GM06990 (cell line): ENCODE data around the gene MEF2C.

Experiments used
- DNase-seq: peaks from one replicate; pipeline ENCODE4 v3.0.0-alpha.2; 2011; ENCODE audit not compliant: insufficient read length; ENCODE audit errors: extremely low read depth
- H3K27me3 ChIP-seq: replicated peaks from 2 replicates; pipeline ENCODE4 v1.6.0; 2011; ENCODE audit warnings: low read length; ENCODE audit not compliant: control insufficient read depth, insufficient read depth
- H3K36me3 ChIP-seq: 2 replicates; pipeline ENCODE4 v1.5.1; 2011; ENCODE audit warnings: low read length; ENCODE audit not compliant: control insufficient read depth, insufficient read depth
- H3K4me3 ChIP-seq: replicated peaks from 2 replicates; pipeline ENCODE4 v1.5.1; 2011; ENCODE audit warnings: low read depth, mild to moderate bottlenecking, control low read depth, low read length
- CTCF ChIP-seq: IDR thresholded peaks from 2 replicates; pipeline ENCODE4 v1.5.1; 2011; ENCODE audit warnings: low read length, control low read depth, mild to moderate bottlenecking, inconsistent platforms; ENCODE audit not compliant: insufficient read depth, poor library complexity, severe bottlenecking

The MEF2C gene

GRCh38 chr5:88708682-88709398, 174.1 kb downstream of the MEF2C start:
- TF ChIP-seq CTCF, result no peak
- no peaks in the 10 kb centered on the region for H3K27me3 ChIP-seq
- no peak for DNase-seq
- no peaks in the 10 kb centered on the region for H3K36me3 ChIP-seq
- no peak overlapping the region for H3K4me3 ChIP-seq

GRCh38 chr5:88708021-88708420, 175.0 kb downstream of the MEF2C start:
- H3K36me3 ChIP-seq, result no peaks in the 10 kb centered on the region
- DNase-seq, result no peak
- H3K4me3 ChIP-seq, result no peak overlapping the region
- no peaks in the 10 kb centered on the region for H3K27me3 ChIP-seq
- no peak for TF ChIP-seq CTCF

- no peaks in the 10 kb centered on the region for H3K36me3 ChIP-seq
- DNase-seq, result no peak
- H3K4me3 ChIP-seq, result no peak overlapping the region
- no peak for TF ChIP-seq CTCF
- no peaks in the 10 kb centered on the region for H3K27me3 ChIP-seq
Observed at GRCh38 chr5:88707216-88707965, 175.6 kb downstream of the MEF2C start.

GRCh38 chr5:88702332-88702731, 180.7 kb downstream of the MEF2C start:
- DNase-seq, result no peak
- TF ChIP-seq CTCF, result no peak
- no peaks in the 10 kb centered on the region for H3K27me3 ChIP-seq
- no peak overlapping the region for H3K4me3 ChIP-seq
- H3K36me3 ChIP-seq, result no peaks in the 10 kb centered on the region

GRCh38 chr5:88700121-88700520, 182.9 kb downstream of the MEF2C start:
- no peaks in the 10 kb centered on the region for H3K36me3 ChIP-seq
- no peak overlapping the region for H3K4me3 ChIP-seq
- DNase-seq, result no peak
- TF ChIP-seq CTCF, result no peak
- H3K27me3 ChIP-seq, result no peaks in the 10 kb centered on the region
